GM23248 (cell line): ENCODE results near the gene CDCA5.

ENCODE experiments used
- EZH2 ChIP-seq: fragments of 200-600 bp; sonication (generic); IDR thresholded peaks from 2 replicates; pipeline ENCODE4 v1.6.1; 2018; ENCODE audit warnings: antibody characterized with exemption, mild to moderate bottlenecking; ENCODE audit not compliant: insufficient read depth, poor library complexity, severe bottlenecking
- EZH2phosphoT487 ChIP-seq: fragments of 200-600 bp; sonication (generic); IDR thresholded peaks from 2 replicates; pipeline ENCODE4 v1.6.1; 2018; ENCODE audit warnings: antibody characterized with exemption, moderate library complexity, mild to moderate bottlenecking, low read depth; ENCODE audit not compliant: insufficient read depth

- TF ChIP-seq EZH2phosphoT487 = no peak
- no peak for TF ChIP-seq EZH2
These were observed 556 bp downstream of the CDCA5 start for GRCh38 chr11:65083134-65083833.
